Measurements from ENCODE around the gene ABITRAM. TPM values are rescaled to one million over a fixed set of nuclear protein-coding genes. Genes with fewer than 3 reads are reported as not detected.
"Not testable (repeated sequence)": the region's sequence is repeated elsewhere in the genome, so short reads cannot be mapped to it uniquely, and the experiment has no call there.

Gene ABITRAM
- total and polyA plus RNA-seq, 9 donors = 6.8 to 15.1 (median 8.4) TPM

GRCh38 chr9:108910914-108911313 lies 23.3 kb upstream of the ABITRAM start:
- intact Hi-C loops (cut with DNase I) = no loop called here
- Histone ChIP-seq H3K9me3 (no peaks in the 10 kb centered on the region), H3K27me3 (no peaks in the 10 kb centered on the region), H3K27ac (no peak overlapping the region), H3K36me3 (no peaks in the 10 kb centered on the region), H3K4me3 (no peak overlapping the region), H3K4me1 (ENCODE audit: insufficient read depth) (no peaks in the 10 kb centered on the region)
- no peak for DNase-seq
- TF ChIP-seq POLR2A (IDR thresholded peaks at IDR 0.05) (no peak), CTCF (IDR thresholded peaks at IDR 0.05) (no peak), EP300 (IDR thresholded peaks at IDR 0.05) (no peak)
- 79 to 88% (median 86%) methylated on average over 2 of the region's 2 CpGs for WGBS, 3 donors

- no peak for TF ChIP-seq POLR2A (IDR thresholded peaks at IDR 0.05)
- TF ChIP-seq CTCF (IDR thresholded peaks at IDR 0.05) = no peak
- TF ChIP-seq EP300 (IDR thresholded peaks at IDR 0.05) = no peak
- intact Hi-C loops (cut with DNase I) = no loop called here
- Histone ChIP-seq H3K4me3 (no peak overlapping the region), H3K27ac (no peak overlapping the region), H3K36me3 (no peaks in the 10 kb centered on the region), H3K27me3 (no peaks in the 10 kb centered on the region), H3K4me1 (ENCODE audit: insufficient read depth) (no peaks in the 10 kb centered on the region), H3K9me3 (no peaks in the 10 kb centered on the region)
- 25 to 30% (median 30%) methylated on average over 1 of the region's 1 CpG for WGBS, 3 donors
- DNase-seq = no peak
These were observed 22.4 kb upstream of the ABITRAM start for GRCh38 chr9:108911820-108912219.

GRCh38 chr9:108913391-108913790 lies 20.8 kb upstream of the ABITRAM start:
- Histone ChIP-seq H3K27me3 (no peaks in the 10 kb centered on the region), H3K27ac (no peak overlapping the region), H3K36me3 (no peaks in the 10 kb centered on the region), H3K4me3 (no peak overlapping the region), H3K9me3 (no peaks in the 10 kb centered on the region), H3K4me1 (ENCODE audit: insufficient read depth) (no peaks in the 10 kb centered on the region)
- TF ChIP-seq POLR2A (IDR thresholded peaks at IDR 0.05) (no peak), EP300 (IDR thresholded peaks at IDR 0.05) (no peak), CTCF (IDR thresholded peaks at IDR 0.05) (no peak)
- 94 to 98% (median 96%) methylated on average over 5 of the region's 5 CpGs for WGBS, 3 donors
- DNase-seq = no peak
- intact Hi-C loops (cut with DNase I) = no loop called here

- no peaks in the 10 kb centered on the region for H3K27me3 ChIP-seq
- no peaks in the 10 kb centered on the region for H3K4me1 ChIP-seq (ENCODE audit: insufficient read depth)
- 80 to 87% (median 82%) methylated on average over 6 of the region's 6 CpGs for WGBS, 3 donors
- H3K36me3 ChIP-seq = no peaks in the 10 kb centered on the region
- TF ChIP-seq POLR2A (IDR thresholded peaks at IDR 0.05) (no peak), EP300 (IDR thresholded peaks at IDR 0.05) (no peak), CTCF (IDR thresholded peaks at IDR 0.05) (no peak)
- H3K27ac ChIP-seq = no peak overlapping the region
- H3K4me3 ChIP-seq = no peak overlapping the region
- DNase-seq = no peak
- H3K9me3 ChIP-seq = no peaks in the 10 kb centered on the region
- intact Hi-C loops (cut with DNase I) = no loop called here
These were observed 14.7 kb upstream of the ABITRAM start for GRCh38 chr9:108919517-108919916.

GRCh38 chr9:108920401-108920800 lies 13.8 kb upstream of the ABITRAM start:
- intact Hi-C loops (cut with DNase I); DNase-seq: not testable (repeated sequence)
- 86 to 91% (median 91%) methylated on average over 1 of the region's 1 CpG for WGBS, 3 donors

More at GRCh38 chr9:108920401-108920800, 13.8 kb upstream of the ABITRAM start:
- H3K4me3 ChIP-seq; H3K27me3 ChIP-seq; H3K36me3 ChIP-seq; H3K9me3 ChIP-seq; H3K27ac ChIP-seq; H3K4me1 ChIP-seq (ENCODE audit: insufficient read depth): not testable (repeated sequence)

Data from ovary (tissue), 9 donors.